Activated T-helper 1 cell treated with anti-CD3 and anti-CD28 coated beads, Interleukin-12 subunit alpha, Interleukin-12 subunit beta, Interleukin-2, Interleukin-4 antibody, amounts not matched to agents 30 ng/mL and 10 ng/mL and 1 ng/mL, durations not matched to agents 14 hours and 24 hours and 36 hours (primary cell): ENCODE measurements around the gene NPFF. TPM values are rescaled to one million over a fixed set of nuclear protein-coding genes. Genes with fewer than 3 reads are reported as not detected.
A peak's percentile ranks its signal among the peaks of the same experiment; 100 is the strongest.

Experiments used
- DNase-seq: peaks from one replicate; pipeline ENCODE4 v3.0.0; 2021; ENCODE audit warnings: low spot score
- H3K27ac Mint-ChIP-seq: one replicate; pipeline ENCODE4 v1.8.0; 2021; ENCODE audit warnings: mild to moderate bottlenecking, mixed read lengths
- H3K27me3 Mint-ChIP-seq: one replicate; pipeline ENCODE4 v1.8.0; 2022; ENCODE audit warnings: mild to moderate bottlenecking, moderate library complexity, mixed read lengths; ENCODE audit not compliant: insufficient read depth
- H3K36me3 Mint-ChIP-seq: one replicate; pipeline ENCODE4 v1.8.0; 2021; ENCODE audit warnings: low read depth, mixed read lengths
- H3K4me1 Mint-ChIP-seq: one replicate; pipeline ENCODE4 v1.8.0; 2021; ENCODE audit warnings: low read depth, mixed read lengths
- H3K4me3 Mint-ChIP-seq: one replicate; pipeline ENCODE4 v1.8.0; 2021; ENCODE audit warnings: mild to moderate bottlenecking, moderate library complexity, mixed read lengths
- H3K9me3 Mint-ChIP-seq: one replicate; pipeline ENCODE4 v1.8.0; 2021; ENCODE audit warnings: mixed read lengths
- intact Hi-C: fragments of 100-400 bp; cut with micrococcal nuclease; formaldehyde crosslinking; loops from one replicate; pipeline ENCODE4 v1.15.1; 2024
- total RNA-seq: library from RNA; stranded (reverse); gene quantifications from 2 replicates; pipeline ENCODE4 v1.2.3, GENCODE V29; 2022

Gene NPFF
- total RNA-seq, 1 donor from 2014 or later = not detected

DNA sequence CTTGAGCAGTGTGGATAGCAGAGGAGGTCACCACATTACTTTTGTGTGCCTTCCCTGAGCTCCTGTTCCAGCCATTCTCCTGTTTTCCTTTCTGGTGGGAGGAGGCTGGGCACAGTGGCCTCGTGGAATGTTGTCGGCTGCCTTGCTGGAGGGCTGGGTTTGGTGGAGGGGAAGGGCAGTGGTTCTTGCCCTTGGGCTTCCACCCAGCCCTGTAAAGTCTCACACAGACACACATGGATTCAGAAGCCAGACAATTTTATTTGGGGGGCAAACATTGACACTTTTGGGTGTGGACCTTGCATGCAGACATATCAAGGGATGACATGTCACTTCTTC lies 866 bp downstream of the NPFF start:
- Mint-ChIP-seq H3K4me1 (peaks cover 32% of the 10 kb centered on the region), H3K9me3 (no peaks in the 10 kb centered on the region), H3K36me3 (peaks cover 7% of the 10 kb centered on the region), H3K4me3 (no peak overlapping the region), H3K27ac (no peak overlapping the region), H3K27me3 (no peaks in the 10 kb centered on the region)
- no peak for DNase-seq
- intact Hi-C loops = no loop called here

DNA sequence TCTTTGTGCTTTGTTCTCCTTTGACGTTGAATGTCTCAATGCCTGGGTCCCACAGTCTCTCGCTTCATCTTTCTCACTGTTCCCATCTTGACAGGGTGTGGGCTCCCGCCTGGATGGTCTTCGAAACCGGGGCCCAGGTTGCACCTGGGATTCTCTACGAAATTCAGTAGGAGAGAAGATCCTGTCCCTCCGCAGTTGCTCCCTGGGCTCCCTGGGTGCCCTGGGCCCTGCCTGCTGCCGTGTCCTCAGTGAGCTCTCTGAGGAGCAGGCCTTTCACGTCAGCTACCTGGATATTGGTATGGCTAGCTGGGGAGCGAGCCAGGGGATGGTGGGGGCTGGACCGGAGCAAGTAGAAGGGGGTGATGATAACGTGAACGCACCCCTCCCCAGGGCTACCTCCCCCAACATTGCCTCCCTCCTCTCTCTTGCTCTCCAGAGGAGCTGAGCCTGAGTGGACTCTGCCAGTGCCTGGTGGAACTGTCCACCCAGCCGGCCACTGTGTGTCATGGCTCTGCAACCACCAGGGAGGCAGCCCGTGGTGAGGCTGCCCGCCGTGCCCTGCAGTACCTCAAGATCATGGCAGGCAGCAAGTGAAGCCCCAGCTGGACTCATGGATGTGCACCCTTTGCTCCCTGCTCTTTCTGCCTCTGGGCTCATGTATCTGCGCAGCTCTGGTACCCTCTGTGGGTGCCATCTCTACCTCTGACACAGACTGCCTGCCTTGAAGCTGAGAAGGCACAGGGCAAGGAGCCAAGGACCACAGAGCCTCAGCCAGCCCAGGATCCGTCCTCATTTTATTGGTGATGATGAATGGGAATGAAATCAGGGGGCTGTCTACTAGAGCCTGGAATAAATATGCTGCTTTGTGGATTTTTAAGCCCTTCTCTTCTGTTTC lies 1.5 kb downstream of the NPFF start:
- intact Hi-C loops = no loop called here

DNA sequence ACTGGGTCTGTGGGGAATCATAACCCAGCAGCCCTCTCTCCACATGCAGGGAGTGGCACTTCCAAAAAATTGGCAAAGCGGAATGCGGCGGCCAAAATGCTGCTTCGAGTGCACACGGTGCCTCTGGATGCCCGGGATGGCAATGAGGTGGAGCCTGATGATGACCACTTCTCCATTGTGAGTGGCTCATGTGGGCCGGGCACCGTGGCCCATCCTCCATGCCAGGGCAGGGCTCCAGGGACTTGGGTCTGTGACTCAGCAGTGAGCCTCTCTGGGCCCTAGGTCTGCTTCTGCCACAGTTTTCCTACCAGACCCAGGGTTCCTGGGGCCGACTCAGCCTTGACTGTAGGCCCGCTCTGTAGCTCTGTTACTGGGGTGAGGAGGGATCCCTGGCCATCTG lies 2.2 kb downstream of the NPFF start:
- Mint-ChIP-seq H3K27me3 (no peaks in the 10 kb centered on the region), H3K9me3 (no peaks in the 10 kb centered on the region), H3K36me3 (peaks cover 6% of the 10 kb centered on the region), H3K4me3 (no peak overlapping the region), H3K4me1 (peaks cover 37% of the 10 kb centered on the region), H3K27ac (no peak overlapping the region)
- intact Hi-C loops = no loop called here
- no peak for DNase-seq

More for the DNA sequence above, 1.5 kb downstream of the NPFF start:
- Mint-ChIP-seq H3K4me1 (peaks cover 32% of the 10 kb centered on the region), H3K27ac (no peak overlapping the region), H3K4me3 (no peak overlapping the region), H3K9me3 (no peaks in the 10 kb centered on the region), H3K36me3 (peaks cover 6% of the 10 kb centered on the region), H3K27me3 (no peaks in the 10 kb centered on the region)
- no peak for DNase-seq

DNA sequence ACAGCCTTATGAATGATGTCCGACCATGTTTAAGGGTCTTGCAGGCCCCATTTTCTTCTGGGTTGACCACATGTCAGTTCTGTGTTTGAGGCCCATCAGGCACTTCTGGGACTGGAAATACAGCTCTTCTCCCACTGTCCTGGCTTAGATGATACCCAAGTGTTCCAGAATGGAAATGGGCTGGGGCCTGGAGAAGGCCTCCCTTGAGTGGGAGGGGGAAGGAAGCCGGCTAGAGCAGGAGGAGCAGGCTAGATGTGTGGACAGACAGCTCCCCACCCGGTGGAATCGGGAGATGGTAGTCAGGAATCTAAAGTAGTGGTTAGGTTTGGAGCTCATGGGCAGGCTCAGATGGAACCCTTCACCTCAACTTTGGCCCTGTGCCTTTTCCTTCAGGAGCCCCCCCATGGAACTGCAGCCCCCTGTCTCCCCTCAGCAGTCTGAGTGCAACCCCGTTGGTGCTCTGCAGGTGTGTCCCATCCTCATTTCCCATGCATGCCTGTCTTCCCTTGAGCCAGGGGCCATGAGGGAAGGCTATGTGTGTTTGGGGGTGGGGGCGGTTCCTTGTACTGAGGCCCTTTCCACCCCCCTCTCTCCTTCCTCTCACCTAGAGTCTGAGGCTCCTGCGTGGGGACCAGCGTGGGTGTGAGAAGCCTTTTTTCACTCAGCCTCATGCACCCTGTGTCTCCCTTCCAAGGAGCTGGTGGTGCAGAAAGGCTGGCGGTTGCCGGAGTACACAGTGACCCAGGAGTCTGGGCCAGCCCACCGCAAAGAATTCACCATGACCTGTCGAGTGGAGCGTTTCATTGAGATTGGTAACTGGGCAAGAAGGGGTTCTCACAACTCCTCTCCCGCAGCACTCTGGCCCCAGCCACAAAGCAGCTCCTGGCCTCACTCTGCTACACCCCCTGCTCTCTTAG lies 3.0 kb downstream of the NPFF start:
- intact Hi-C loops = no loop called here
- Mint-ChIP-seq H3K27ac (no peak overlapping the region), H3K4me1 (peaks cover 41% of the 10 kb centered on the region), H3K27me3 (peaks cover 2% of the 10 kb centered on the region), H3K9me3 (no peaks in the 10 kb centered on the region), H3K4me3 (no peak overlapping the region), H3K36me3 (peaks cover 6% of the 10 kb centered on the region)
- no peak for DNase-seq

DNA sequence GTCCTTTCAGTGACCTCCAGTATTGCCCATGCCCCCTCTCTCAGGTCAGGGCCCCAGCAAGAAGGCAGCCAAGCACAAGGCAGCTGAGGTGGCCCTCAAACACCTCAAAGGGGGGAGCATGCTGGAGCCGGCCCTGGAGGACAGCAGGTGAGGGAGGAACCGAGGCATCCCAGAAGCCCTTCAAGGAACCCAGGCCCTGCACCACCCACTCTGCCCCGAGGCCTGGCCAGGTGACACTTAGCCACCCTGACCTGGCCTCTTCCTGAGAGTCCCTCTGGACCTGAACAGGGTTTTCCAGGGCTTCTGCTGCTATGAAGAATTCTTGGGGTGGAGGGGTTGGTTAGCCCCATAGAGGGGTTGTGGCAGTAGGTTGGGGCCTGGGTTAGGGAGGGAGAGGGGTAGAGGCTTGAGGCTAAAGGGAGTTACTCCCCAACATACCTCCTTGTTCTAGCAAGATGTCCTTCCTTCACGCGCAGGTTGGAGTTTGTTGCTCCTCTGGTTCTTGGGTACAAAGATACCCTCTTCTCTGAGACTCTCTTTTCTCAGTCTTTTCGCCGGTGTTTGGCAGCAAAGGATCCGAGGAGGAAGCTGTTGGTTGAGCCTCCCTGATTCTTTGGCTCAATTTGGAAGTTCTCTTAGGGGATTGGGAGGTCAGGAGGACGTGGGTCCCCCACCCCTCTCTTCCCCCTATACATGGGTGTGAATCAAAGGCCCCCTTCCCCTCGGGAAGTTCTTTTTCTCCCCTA lies 4.1 kb downstream of the NPFF start:
- Mint-ChIP-seq H3K9me3 (no peaks in the 10 kb centered on the region), H3K27ac (no peak overlapping the region), H3K27me3 (peaks cover 2% of the 10 kb centered on the region), H3K4me3 (peak overlapping the region; percentile 47), H3K36me3 (peaks cover 9% of the 10 kb centered on the region), H3K4me1 (peaks cover 38% of the 10 kb centered on the region)
- intact Hi-C loops = no loop called here
- DNase-seq = no peak

DNA sequence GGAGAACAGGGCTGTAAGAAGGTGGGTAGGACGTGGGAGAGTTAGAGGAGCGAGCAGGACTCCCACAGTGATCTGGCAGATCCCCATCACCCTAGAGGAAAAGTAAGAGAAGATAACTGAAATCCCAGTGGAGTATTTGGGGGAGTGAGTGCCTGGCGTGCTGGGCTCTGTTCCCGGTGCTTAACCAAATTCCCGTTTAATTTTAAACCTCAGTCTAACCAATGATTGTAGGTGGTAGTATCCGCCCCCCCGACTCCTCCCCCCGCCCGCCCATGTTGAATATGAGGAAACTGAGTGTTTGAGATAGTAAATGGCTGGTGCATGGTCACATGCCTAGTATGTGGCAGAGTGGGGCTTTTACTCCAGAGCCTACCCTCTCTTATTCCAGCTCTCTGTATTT lies 5.0 kb downstream of the NPFF start:
- H3K27ac Mint-ChIP-seq = peak overlapping the region; percentile 49
- H3K27me3 Mint-ChIP-seq = peaks cover 2% of the 10 kb centered on the region
- no peak for DNase-seq
- peak overlapping the region; percentile 95 for H3K4me3 Mint-ChIP-seq
- intact Hi-C loops = no loop called here
- H3K4me1 Mint-ChIP-seq = peaks cover 46% of the 10 kb centered on the region
- H3K36me3 Mint-ChIP-seq = peaks cover 9% of the 10 kb centered on the region
- no peaks in the 10 kb centered on the region for H3K9me3 Mint-ChIP-seq

DNA sequence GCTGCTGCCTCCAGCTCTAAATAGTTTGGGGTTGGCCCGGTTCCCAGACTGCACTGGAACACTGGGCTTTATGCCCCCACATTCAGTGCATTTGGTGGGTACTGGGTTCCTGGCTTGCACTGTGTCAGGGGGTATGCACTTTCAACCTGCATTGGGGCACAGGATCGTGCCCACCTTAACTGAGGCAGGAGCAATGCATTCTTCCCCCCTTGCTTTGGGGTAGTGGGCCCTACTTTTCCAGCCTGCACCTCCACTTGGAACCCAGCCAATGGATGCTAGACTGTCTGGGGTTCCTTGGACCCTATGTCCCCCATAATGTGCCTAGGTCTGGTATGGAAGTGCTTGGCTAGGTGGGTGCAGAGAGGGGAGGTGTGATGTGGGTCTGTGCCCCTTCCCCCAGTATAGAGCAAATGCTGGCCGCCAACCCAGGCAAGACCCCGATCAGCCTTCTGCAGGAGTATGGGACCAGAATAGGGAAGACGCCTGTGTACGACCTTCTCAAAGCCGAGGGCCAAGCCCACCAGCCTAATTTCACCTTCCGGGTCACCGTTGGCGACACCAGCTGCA lies 5.6 kb downstream of the NPFF start:
- Mint-ChIP-seq H3K4me1 (peaks cover 50% of the 10 kb centered on the region), H3K4me3 (peak overlapping the region; percentile 95), H3K36me3 (peaks cover 12% of the 10 kb centered on the region), H3K27ac (peak overlapping the region; percentile 98), H3K27me3 (peaks cover 2% of the 10 kb centered on the region), H3K9me3 (no peaks in the 10 kb centered on the region)
- intact Hi-C loops = loop anchor here (1.0 to 2.0 kb wide), 7 partner anchors 8 to 779 kb away; partner anchors contain the start of genes AAAS, ATF7, CALCOCO1 and CBX5
- DNase-seq = no peak

DNA sequence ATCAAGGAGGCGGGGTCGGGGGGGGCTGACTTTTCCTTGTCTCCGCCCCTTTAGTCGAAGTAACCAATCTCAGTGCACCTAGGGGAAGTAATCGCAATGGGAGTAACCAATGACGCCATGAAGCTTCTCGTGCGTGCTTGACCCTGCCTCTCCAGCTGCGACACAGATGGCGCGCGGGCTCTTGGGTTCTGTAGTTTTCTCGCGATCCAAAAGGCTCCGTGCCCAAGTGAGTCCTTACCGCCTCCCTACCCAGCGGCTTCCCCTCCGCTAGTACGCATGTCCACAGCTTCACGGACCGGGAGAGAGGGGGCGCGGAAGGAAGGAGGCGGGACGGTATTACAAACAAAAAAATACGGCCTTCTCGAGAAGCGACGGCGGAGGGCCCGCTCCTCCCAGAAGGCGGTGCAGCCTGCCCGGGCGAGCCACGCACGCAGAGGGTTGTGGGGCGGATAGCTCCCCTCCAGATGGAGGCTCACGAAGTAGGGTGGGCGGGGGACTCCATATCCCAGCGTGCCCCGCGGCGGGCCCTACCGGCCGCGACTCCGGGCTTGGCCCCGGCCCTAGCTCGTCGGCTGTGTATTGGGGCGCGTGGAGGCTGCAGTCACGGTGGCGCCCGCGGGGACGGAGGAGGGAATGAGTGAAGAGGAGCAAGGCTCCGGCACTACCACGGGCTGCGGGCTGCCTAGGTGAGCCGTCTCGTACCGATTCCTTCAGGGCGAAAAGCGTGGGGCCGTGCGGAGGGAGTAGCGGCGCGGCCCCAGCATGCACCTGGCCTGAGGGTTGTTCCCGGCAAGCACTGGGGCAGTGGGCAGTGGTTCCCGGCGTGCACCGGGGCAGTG lies 6.3 kb downstream of the NPFF start, which contains the start of gene TARBP2:
Gene TARBP2 (plus strand): TSS at position 508 of the 839 bp plus-strand sequence. CDS start 126 bp downstream, at position 634.
- intact Hi-C loops = loop anchor here (1.0 to 2.0 kb wide), 11 partner anchors 8 to 780 kb away; partner anchors contain the start of genes AAAS, ATF7, ATP5MC2 and CALCOCO1
- Mint-ChIP-seq H3K27me3 (peaks cover 2% of the 10 kb centered on the region), H3K4me3 (peak within 1 kb of the TSS; percentile 95), H3K36me3 (peaks cover 13% of the 10 kb centered on the region), H3K9me3 (no peaks in the 10 kb centered on the region), H3K27ac (peak within 1 kb of the TSS; percentile 98), H3K4me1 (peaks cover 53% of the 10 kb centered on the region)
- DNase-seq = peak; percentile 93

DNA sequence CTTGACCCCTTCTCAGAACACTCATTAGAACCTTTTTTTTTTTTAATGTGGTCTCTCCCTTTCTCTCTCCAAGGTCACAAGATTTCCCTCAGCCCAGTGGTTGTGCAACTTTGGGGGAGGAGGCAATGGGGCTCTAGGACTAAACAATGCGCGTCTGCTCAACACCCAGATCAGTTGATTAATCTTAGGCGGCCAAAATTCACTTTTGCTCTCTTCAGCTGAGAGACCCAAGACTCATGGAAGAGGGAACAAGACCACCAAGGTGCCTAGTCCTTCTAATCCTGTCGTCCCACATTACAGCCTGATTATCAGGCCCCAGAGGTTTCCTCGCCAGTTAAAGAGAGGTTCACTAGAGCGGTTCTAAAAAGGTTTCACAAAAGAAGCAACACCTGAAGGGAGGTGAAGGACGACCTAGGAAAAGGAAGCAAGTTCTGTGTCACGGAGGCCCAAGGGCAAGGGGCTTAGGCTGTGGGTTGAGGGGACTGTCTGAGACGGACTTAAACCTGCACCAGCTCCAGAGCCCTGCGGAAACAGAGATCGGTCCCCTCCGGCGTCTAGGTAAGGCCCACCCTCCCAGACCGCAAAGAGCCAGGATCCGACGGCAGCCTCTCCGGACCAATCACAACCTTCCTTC lies 7.0 kb downstream of the NPFF start:
- no peak for DNase-seq
- intact Hi-C loops = loop anchor here (1.0 to 2.0 kb wide), 5 partner anchors 59 to 781 kb away; partner anchors contain the start of genes ATP5MC2, CBX5, HNRNPA1 and MYG1

DNA sequence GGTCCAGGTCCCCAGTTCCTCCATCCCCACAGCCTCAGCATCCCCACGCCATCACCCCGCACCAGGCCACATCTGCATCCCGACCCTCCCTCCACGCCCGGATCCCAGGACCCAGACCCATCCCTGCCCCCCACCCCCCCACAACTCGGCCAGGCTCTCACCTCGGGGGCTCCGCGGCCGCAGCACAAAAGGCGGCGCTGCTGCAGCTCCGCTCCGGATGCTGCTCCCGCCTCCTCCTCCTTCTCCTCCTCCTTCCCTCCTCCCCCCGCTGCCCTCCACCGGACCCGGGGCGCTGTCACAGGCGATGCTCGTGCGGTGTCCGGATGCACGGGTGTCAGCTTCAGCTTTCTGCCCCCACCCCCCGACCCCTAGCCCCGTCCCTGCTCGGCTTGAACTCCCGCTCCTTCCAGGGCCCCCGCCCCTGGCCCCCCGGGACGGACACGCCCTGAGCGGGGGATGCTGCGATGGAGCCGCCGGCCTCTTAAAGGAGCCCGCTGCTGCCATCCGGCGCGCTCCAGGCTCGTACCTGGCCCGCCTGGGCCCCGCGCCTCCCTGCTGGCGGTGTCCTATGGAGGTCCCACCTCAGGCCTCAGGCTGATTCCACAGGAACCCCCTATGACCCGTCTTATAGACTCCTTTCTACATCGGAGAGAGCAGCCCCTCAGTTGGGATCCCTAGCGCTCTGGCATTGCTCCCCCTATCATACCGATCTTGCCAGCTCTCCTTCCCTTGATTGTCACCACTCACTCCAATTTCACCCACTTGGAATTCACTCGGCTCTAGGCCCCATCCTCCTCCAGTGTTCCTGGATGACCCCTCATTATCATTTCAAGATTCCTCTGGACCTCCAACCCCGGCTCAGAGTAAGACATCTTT lies 7.8 kb downstream of the NPFF start, which contains the start of gene MAP3K12:
Gene MAP3K12 (minus strand): TSS at position 193 of the 876 bp plus-strand sequence. CDS start 12,067 bp downstream, outside the sequence.
- Mint-ChIP-seq H3K9me3 (no peaks in the 10 kb centered on the region), H3K27ac (peak within 1 kb of the TSS; percentile 98), H3K4me1 (peaks cover 52% of the 10 kb centered on the region), H3K27me3 (peaks cover 2% of the 10 kb centered on the region), H3K4me3 (peak within 1 kb of the TSS; percentile 95), H3K36me3 (peaks cover 7% of the 10 kb centered on the region)
- DNase-seq = peak; percentile 63
- intact Hi-C loops = loop anchor here (1.0 to 2.0 kb wide), 5 partner anchors 58 to 781 kb away; partner anchors contain the start of genes ATP5MC2, CBX5, HNRNPA1 and MYG1

More for the DNA sequence above, 7.0 kb downstream of the NPFF start:
- Mint-ChIP-seq H3K4me1 (peaks cover 53% of the 10 kb centered on the region), H3K27me3 (peaks cover 2% of the 10 kb centered on the region), H3K27ac (peak overlapping the region; percentile 98), H3K36me3 (peaks cover 7% of the 10 kb centered on the region), H3K4me3 (peak overlapping the region; percentile 95), H3K9me3 (no peaks in the 10 kb centered on the region)
